WI38 (cell line): Measurements from ENCODE around the gene ARMC2.

ENCODE experiments used
- H3K4me3 ChIP-seq: 2 replicates; pipeline ENCODE4 v1.5.1; 2011; ENCODE audit warnings: low read depth, mild to moderate bottlenecking, control low read depth, low read length
- TF ChIP-seq, protein P1 (sequence below): IDR thresholded peaks from 2 replicates; pipeline ENCODE4 v1.5.1; 2012; ENCODE audit warnings: low read depth, mild to moderate bottlenecking, control low read depth, low read length

Gene ARMC2

GRCh38 chr6:108985301-108985700, 137.1 kb downstream of the ARMC2 start:
- TF ChIP-seq, protein P1, sequence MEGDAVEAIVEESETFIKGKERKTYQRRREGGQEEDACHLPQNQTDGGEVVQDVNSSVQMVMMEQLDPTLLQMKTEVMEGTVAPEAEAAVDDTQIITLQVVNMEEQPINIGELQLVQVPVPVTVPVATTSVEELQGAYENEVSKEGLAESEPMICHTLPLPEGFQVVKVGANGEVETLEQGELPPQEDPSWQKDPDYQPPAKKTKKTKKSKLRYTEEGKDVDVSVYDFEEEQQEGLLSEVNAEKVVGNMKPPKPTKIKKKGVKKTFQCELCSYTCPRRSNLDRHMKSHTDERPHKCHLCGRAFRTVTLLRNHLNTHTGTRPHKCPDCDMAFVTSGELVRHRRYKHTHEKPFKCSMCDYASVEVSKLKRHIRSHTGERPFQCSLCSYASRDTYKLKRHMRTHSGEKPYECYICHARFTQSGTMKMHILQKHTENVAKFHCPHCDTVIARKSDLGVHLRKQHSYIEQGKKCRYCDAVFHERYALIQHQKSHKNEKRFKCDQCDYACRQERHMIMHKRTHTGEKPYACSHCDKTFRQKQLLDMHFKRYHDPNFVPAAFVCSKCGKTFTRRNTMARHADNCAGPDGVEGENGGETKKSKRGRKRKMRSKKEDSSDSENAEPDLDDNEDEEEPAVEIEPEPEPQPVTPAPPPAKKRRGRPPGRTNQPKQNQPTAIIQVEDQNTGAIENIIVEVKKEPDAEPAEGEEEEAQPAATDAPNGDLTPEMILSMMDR, result no peak
- H3K4me3 ChIP-seq, result no peak overlapping the region

DNA sequence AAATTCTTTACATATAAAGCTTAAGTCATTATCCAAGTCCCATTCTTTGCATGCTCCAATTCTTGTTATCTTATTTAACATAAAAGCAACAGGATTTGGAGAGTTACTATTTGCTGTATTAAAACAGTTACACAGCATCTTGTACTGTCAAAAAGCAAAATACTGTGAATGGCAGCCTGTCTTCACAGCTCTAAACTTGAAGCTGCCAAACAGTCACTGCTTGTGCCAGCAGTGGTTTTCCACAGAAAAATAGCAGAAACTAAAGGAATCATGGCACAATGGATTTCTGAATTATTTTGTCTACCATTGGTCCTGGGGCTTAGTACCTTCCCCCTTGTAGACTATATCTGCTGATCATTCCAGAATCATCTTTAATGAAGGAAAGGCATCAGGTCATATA, 138.9 kb downstream of the ARMC2 start:
- TF ChIP-seq, protein P1, result no peak
- no peak overlapping the region for H3K4me3 ChIP-seq

- no peak overlapping the region for H3K4me3 ChIP-seq
- TF ChIP-seq, protein P1, result no peak
Observed at GRCh38 chr6:108988296-108988695, 140.1 kb downstream of the ARMC2 start.

- TF ChIP-seq, protein P1, result no peak
Observed at GRCh38 chr6:108988765-108989164, 140.5 kb downstream of the ARMC2 start.

DNA sequence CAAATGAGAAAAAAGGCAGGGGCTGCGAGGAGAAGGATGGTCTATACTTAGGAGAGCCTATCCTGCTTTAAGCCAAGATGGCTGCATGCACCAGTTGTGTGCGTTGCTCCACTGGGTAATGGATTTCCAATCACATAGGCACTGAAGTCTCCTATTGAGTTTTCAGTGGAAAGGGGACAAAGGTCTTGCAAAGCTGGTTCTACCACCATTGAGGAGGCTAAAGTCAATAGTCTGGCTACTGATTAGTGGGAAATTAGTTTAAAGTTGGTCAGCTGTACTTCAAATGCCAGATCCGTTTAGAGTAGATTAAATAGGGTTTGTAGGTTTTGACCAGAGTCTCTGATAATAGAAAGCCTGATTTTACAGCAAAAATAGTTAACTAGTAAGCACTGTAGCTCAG, 141.5 kb downstream of the ARMC2 start:
- TF ChIP-seq, protein P1, result no peak
- no peak overlapping the region for H3K4me3 ChIP-seq

More at GRCh38 chr6:108988765-108989164, 140.5 kb downstream of the ARMC2 start:
- H3K4me3 ChIP-seq, result no peak overlapping the region

DNA sequence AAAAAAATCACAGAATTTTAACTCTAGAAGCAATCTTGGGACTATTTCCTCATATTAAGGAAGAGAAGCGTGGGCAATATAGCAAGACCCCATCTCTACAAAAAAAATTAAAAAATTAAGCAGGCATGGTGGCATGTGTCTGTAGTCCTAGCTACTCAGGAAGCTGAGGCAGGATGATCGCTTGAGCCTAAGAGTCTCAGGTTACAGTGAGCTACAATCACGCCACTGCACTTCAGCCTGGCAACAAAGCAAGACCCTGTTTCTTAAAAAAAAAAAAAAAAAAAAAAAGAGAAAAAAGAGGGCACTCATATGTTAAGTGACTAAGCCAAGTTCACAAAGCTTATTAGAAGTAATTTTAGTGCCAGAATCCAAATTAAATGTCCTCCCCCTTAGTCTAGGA, 145.7 kb downstream of the ARMC2 start:
- H3K4me3 ChIP-seq, result no peak overlapping the region
- TF ChIP-seq, protein P1, result no peak

- H3K4me3 ChIP-seq, result no peak overlapping the region
- TF ChIP-seq, protein P1, result no peak
Observed at GRCh38 chr6:108995296-108995695, 147.1 kb downstream of the ARMC2 start.
